LoVo (cell line): ENCODE data around the gene RASGRF2.
"Not testable (repeated sequence)": the region's sequence is repeated elsewhere in the genome, so short reads cannot be mapped to it uniquely, and the experiment has no call there.

Experiments used
- DNase-seq: peaks from one replicate; pipeline ENCODE4 v3.0.0-alpha.2; 2016; ENCODE audit warnings: low spot score

Gene RASGRF2

DNA sequence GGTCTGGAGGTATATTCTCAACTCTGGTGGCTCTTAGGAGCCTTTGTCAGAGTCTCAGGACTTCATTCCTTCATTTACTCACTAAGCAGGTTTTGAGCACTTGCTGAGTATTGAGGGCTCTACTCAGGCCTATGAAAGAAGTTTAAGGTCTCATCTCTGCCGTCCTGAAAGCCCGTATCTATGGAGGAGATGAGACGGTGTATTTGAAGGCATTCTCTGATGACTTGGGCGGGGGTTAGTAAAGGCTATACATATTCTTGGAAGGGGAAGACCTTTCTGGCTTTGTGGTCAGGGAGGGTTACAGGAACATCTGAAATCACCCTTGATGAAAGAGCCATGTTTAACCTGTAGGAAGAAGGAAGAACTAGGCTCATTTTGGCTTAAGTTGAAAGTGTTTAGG is 21.9 kb downstream of the RASGRF2 start:
- DNase-seq: no peak

DNA sequence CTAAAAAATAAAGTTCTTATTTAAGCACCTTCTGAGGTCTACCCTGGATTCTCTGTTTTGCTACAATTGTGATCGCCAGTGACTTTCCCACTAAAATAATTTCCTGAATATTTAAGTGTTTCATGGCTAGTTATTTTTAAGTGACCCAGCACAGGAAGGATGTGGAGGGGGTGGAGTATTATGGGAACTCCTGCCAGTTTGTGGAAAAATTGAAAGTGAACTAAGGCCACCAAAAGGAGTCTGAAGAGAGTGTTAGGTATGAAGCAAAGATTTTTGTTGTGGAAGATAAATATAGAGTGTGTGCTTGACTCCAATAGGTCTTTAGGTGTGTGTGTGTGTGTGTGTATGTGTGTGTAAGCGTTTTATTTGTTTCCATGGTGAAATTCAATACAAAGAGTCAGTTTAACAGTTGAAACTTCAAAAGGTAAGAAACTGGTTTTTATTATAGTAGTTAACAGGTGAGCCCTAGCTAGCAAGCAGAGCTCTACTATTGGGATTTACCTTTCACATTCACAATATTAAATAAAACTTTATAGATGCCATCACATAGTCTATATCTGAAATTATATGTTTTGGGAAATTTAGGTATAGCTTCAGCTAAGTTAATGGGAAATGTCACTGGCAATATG is 25.6 kb downstream of the RASGRF2 start:
- no peak for DNase-seq

DNA sequence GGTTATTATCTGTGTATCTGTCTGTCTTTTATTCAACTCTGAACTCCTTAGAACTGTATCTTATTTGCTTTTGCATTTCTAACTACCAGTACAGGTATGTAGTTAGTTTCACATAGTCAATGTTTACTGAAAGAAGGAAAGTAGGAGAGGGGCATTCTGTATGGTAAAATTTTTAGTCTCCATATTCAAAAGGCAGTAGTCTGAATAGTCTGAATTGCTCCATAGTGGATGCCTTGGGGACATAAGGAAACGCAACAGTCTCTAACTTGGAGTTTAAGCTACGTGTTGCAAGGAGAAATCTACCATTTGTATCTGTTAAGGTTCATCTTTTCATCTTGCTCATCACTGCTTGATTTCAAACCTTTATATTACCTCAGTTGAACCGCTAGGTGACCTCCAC is 26.2 kb downstream of the RASGRF2 start:
- no peak for DNase-seq

DNA sequence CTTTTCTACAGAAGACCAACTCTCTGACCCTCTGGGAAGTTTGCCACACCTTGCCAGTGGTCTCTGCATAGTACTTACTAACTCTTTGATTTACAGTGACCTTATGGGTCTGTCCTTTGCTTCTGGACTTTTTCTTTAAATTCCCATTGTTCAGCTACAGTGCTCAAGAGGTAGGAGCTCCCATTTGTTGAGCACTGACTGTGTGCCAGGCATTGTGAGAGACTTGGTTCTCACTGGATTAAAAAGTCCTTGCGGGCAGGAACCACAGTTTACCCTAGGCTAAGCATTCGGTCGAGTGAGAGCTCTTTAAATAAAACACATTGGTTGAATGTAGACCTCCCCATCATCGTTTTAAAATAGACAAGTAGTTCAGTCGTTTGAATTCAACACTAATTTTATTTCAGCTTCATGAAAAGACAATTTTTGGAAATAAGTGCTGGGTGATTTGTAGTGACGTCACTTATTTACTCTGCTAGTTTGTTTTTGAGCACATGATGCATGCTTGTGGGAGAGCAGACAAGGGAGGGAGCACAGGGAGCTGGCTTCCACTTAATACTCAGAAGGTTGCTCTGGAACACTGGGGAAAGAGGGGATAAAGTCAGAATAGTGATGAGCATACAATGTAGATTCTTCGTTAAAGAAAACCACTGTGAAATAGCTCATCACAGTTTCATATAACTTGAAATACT is 27.1 kb downstream of the RASGRF2 start:
- no peak for DNase-seq

GRCh38 chr5:80988419-80988935 is 28.3 kb downstream of the RASGRF2 start:
- DNase-seq: no peak

DNA sequence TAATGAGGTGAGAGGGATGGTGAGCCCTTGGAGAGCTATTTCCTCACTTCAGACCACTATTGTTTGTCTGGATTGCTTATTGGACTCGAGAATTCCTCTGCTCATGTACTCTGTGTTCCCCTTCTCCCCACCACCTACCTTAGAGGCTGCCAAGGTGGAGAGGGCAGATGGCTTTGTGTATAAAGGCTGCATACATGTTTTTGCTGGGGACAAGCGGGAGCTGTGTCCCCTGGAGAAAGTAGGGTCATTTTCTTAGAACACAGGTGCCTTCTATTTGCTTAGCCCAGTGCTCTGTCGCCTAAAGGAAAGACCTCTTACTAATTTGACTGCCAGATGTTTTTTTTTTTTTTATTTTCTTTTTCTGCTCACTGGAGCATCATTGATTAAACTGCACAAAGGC is 29.7 kb downstream of the RASGRF2 start:
- no peak for DNase-seq

DNA sequence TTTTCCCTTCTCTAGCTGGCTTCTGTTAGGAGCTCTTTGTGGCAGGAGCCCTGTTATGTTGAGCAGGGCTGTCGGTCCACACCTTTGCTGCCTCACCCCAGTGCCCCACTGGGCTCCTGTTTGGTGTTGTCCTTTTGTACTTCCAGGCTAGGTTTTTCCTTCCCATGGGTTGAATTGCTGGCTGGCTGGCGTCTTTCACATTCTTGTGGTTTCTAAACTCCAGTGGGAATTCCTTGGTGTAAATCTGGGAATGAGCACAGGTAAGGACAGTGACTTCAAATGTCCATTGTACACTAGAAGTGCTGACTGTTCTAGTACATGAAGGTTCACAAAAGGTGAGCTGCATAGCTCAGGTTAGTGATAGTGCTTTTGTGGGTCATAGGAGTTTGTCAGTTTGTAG is 30.4 kb downstream of the RASGRF2 start:
- peak; percentile 74 for DNase-seq

DNA sequence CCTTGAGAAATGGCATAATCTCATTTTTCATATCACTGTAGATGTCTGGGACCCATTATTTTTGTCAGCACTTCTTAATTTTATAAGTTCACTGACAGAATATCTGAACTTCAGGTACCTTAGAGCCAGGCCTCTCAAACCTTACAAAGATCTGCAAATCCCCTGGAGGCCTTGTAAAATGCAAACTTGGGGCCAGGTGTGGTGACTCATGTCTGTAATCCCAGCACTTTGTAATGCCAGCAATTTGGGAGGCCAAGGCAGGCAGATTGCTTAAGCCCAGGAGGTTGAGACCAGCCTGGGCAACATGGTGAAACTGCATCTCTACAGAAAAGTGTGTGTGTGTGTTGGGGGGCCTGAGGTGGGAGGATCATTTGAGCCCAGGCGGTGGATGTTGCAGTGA is 30.8 kb downstream of the RASGRF2 start:
- DNase-seq: peak; percentile 76

- no peak for DNase-seq
These were observed 35.7 kb downstream of the RASGRF2 start for GRCh38 chr5:80995908-80996307.

DNA sequence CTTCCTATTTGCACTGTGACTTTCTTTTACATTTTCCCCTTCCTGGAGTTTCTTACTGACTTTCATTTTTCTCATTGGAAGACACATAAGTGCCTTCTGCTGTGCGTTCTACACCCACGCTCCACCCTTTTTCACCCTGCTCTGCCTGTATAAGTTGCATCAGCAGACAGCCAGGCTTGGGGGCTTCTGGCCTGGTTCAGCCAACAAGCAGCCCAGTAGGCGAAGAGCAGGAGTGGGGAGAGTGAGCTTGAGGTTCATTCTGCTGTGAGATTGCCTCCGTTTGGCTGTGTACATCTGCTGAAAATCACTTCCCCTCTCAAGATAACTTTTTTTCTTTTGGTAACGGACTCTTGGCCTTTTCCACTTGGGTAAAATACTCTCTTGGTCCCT is 38.4 kb downstream of the RASGRF2 start:
- no peak for DNase-seq

DNA sequence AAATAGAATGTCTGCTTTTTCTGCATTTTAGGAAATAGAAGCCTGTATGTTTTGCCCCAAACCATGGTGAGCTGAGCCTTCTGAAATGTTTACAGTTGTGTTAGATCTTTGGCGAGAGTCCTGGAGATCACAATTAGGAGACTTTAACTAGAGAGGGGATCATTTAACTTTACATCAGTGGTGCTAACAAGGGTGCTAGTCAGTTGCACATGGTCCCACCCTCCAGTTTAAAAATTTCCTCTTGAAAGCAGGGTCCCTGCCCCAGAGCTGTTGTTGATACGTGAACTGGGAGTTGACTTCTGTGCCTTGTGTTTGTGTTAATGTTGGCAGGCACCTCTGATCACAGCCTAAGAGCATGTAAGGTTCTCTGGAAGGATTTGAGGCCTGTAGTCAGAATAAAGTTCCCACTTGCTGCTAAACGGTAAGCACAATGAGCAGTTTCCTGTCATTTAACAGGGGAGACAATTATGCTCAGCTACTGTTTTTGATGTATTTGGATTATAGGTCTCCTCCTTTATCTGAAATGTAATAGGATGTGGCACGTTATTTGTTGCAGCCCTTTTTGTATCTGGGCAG is 43.7 kb downstream of the RASGRF2 start:
- DNase-seq: no peak

DNA sequence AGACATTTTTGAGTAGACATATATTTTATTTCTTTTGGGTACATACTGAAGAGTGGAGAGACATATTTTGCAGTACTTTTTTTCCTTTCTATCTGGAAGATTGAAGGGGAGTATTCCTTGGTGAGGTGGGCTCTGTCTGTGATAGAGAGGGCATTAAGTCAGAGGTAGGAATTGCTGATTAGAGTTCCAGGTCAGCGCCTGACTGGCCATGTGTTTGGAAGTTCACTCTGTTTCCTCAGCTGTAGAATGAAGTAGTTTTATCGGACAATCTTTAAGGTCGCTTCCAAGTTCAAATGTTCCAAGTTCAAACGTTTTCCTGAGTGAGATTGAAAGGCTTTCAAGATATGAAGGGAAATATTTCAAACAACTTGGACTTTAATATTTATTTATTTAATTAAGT is 45.5 kb downstream of the RASGRF2 start:
- DNase-seq: no peak

- DNase-seq: no peak
These were observed 46.1 kb downstream of the RASGRF2 start for GRCh38 chr5:81006231-81006630.

GRCh38 chr5:81006947-81007636 is 46.9 kb downstream of the RASGRF2 start:
- DNase-seq: no peak

GRCh38 chr5:81007637-81008027 is 47.5 kb downstream of the RASGRF2 start:
- no peak for DNase-seq

DNA sequence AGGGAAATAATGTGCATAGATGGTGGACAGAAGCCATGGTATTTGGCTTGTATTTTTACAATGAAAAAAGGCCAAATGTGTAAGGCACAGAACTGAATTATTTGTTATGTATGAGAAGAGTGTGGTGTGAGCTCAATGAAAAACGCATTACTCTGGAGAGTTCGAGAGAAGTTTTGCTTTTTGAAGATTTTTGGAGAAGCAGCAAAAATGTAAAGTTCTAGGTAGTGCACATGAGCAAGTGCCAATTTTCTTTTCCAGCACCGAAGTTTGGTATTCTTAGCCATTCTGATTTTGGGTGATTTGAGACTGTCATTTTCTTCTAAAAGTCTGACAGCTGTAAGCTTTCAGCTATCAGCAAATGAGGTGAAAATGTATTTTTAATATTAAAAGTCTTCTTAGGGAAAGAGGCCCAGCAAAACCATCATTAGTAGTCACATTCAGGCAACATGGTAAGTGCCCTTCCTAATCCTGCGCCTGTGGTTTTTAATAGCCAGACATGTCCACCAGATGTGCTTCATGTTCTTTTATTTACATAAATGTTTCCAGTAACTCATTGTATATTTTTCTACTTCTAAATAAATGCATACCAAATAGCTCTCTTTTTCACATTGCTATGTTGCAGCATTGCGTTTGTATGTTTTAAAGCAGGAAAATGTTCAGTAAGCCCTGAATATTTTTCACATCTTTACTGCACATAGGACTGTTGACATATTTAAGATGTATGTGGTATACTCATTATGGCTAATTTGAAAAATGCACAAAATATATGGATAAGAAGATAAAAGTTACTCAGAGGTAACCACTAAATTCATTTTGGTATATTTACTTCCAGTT is 50.4 kb downstream of the RASGRF2 start:
- no peak for DNase-seq

GRCh38 chr5:81014348-81014747 is 54.2 kb downstream of the RASGRF2 start:
- DNase-seq: no peak

DNA sequence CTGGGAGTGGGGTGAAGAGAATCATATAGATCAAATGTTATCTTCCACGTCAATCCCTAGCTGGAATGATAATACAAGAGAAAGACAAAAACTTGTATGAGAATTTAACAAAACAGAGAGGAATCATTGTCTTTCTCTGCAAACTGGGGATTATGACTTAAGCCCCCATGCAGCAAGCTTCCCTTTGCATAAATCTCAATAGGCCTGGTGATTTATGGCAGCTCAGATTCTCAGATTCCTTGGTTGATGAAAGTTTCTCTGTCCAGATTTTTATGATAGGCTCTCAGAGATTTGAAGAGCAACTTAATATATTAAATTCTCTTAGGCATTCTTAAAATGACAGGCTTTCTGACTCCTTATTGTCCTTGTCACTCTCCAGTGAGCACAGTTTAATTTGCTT is 56.0 kb downstream of the RASGRF2 start:
- no peak for DNase-seq

DNA sequence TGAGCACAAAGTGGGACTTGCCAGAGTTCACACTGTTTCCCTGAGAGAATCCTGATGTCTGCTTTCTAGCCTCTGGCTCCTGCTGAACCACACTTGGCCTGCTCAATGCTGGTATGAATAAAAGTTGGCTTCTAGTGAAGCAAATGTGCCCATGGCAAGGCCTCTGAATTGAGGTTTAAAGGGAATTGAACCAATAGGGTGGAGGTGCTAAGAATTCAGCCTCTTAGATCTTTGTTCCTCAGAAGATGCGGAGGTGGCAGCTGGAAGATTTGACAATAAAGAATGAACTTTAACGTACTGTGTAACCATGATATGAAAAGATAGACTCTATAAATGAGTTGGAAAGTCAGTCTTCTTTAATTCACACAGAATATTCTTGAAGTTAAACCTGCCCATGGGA is 57.2 kb downstream of the RASGRF2 start:
- DNase-seq: no peak

DNA sequence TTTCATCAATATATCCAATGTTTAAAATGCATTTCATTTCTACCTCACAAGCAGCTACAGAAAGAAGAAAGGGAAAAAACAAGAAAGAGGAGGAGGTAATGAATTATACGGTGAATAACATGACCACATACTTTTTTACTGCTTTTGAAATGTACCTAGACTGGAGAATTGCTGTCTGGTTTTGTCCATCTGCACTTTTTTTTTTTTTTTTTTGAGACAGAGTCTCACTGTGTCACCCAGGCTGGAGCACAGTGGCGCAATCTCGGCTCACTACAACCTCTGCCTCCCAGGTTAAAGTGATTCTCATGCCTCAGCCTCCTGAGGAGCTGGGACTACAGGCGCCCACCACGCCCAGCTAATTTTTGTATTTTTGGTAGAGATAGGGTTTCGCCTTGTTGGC is 58.4 kb downstream of the RASGRF2 start:
- not testable (repeated sequence) for DNase-seq

DNA sequence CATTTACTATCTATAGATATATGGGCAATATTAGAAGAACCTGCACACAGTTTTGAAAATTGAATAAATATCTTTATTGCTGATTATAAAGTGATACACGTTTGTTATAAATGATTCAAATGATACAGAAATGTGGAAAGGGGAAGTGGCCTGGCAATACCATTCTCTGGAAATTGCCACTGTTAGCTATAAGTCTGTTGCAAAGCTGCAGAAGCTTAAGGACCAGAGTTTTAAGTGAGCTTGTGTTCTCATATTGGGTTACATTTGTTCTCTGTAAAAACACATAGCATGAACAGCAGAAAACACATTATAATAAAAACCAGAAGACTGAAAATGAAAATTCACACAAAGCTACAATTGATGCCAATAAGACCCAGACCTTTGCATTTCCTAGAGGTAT is 59.6 kb downstream of the RASGRF2 start:
- no peak for DNase-seq
